Measurements from ENCODE around the gene HIPK3.

DNA sequence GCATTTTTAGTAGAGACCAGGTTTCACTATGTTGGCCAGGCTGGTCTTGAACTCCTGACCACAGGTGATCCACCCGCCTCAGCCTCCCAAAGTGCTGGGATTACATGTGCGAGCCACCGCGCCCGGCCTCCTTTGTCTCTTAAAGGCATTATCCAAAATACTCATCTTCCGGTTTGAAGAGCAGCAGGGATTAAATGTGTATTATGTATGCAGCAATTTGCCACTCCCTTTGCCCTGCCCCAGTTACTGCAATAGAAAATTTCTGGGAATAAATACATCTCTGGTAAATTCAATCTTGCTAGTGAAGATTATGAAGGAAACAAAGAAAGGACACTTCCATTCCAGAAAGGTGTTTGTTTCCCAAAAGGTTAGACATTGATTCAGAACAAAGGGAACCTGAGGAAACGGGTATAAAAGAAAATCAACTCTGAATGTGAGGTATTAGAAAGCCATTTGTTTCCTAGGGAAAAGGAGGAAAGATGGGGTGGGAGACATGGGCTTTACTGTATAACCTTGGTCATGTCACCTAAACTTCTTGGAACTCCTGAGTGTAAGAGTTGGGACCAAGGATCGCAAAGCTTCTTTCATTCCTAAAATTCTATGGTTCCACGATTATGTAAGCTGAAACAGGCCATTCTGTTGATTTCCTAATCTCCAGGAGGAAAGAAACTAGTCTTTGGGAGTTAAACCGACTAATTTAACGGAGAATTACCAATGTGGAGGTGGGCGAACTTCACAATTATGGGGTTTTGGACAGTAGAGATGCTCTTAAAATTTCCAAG is 959 bp upstream of the HIPK3 start:
- TF ChIP-seq, protein P1, sequence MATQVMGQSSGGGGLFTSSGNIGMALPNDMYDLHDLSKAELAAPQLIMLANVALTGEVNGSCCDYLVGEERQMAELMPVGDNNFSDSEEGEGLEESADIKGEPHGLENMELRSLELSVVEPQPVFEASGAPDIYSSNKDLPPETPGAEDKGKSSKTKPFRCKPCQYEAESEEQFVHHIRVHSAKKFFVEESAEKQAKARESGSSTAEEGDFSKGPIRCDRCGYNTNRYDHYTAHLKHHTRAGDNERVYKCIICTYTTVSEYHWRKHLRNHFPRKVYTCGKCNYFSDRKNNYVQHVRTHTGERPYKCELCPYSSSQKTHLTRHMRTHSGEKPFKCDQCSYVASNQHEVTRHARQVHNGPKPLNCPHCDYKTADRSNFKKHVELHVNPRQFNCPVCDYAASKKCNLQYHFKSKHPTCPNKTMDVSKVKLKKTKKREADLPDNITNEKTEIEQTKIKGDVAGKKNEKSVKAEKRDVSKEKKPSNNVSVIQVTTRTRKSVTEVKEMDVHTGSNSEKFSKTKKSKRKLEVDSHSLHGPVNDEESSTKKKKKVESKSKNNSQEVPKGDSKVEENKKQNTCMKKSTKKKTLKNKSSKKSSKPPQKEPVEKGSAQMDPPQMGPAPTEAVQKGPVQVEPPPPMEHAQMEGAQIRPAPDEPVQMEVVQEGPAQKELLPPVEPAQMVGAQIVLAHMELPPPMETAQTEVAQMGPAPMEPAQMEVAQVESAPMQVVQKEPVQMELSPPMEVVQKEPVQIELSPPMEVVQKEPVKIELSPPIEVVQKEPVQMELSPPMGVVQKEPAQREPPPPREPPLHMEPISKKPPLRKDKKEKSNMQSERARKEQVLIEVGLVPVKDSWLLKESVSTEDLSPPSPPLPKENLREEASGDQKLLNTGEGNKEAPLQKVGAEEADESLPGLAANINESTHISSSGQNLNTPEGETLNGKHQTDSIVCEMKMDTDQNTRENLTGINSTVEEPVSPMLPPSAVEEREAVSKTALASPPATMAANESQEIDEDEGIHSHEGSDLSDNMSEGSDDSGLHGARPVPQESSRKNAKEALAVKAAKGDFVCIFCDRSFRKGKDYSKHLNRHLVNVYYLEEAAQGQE (IDR thresholded peaks at IDR 0.05; ENCODE audit: low read depth) = no peak
- TF ChIP-seq, protein P2, sequence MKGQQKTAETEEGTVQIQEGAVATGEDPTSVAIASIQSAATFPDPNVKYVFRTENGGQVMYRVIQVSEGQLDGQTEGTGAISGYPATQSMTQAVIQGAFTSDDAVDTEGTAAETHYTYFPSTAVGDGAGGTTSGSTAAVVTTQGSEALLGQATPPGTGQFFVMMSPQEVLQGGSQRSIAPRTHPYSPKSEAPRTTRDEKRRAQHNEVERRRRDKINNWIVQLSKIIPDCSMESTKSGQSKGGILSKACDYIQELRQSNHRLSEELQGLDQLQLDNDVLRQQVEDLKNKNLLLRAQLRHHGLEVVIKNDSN (IDR thresholded peaks at IDR 0.05) = no peak
- no peak for TF ChIP-seq NFIC (IDR thresholded peaks at IDR 0.05)
- TF ChIP-seq CEBPB (IDR thresholded peaks at IDR 0.05) = no peak
- no peak for TF ChIP-seq TAF1 (IDR thresholded peaks at IDR 0.05; ENCODE audit: low read depth)
- TF ChIP-seq CREB1 (IDR thresholded peaks at IDR 0.05; ENCODE audit: low read depth) = no peak
- TF ChIP-seq EP300 (IDR thresholded peaks at IDR 0.05; ENCODE audit: borderline replicate concordance) = no peak
- TF ChIP-seq FOXM1 (IDR thresholded peaks at IDR 0.05; ENCODE audit: borderline replicate concordance, low read depth) = no peak
- TF ChIP-seq RAD21 (IDR thresholded peaks at IDR 0.05; ENCODE audit: low read depth) = no peak
- TF ChIP-seq EGR1 (IDR thresholded peaks at IDR 0.05) = no peak
- no peak for TF ChIP-seq ZBTB7A (IDR thresholded peaks at IDR 0.05; ENCODE audit: low read depth)

Measured in Ishikawa (cell line).